ENCODE data around the gene INSM2.

The INSM2 gene

DNA sequence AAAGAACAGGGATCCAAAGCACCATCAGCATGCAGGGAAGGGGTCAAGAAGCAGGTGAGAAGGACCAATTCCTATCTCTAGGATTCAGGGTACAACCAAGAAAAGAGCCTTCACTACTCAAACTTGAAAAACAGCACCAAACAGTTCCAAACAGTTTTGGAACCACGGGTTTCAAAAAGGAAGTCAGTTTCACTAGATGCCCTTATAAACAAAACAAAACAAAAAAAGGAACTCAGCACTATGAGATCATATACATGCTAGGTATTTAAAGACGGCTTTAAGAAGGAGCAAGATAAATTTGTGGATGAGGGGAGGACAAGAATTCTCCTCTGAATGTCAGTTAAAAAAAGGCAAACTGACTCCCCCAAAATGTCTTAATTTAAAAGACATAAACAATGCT, 6.0 kb downstream of the INSM2 start:
- no peak overlapping the region for H3K4me3 ChIP-seq (ENCODE audit: low read length in 2 of 2)
- H3K36me3 ChIP-seq (ENCODE audit: control insufficient read depth in 2 of 2, insufficient read depth in 2 of 2, low read length in 2 of 2) = peaks cover 4 to 6% of the 10 kb centered on the region in 2 donors
- no peak overlapping the region for H3K9ac ChIP-seq (ENCODE audit: low read depth in 1 of 2, low read length in 2 of 2)
- H3K27ac ChIP-seq (ENCODE audit: low read depth in 2 of 2, low read length in 2 of 2) = no peak overlapping the region
- H3K27me3 ChIP-seq (ENCODE audit: control insufficient read depth in 2 of 2, insufficient read depth in 2 of 2, low read length in 2 of 2) = peaks cover 7 to 8% of the 10 kb centered on the region in 2 donors
- peaks cover 2 to 7% of the 10 kb centered on the region in 2 donors for H3K4me1 ChIP-seq (ENCODE audit: control insufficient read depth in 2 of 2, insufficient read depth in 2 of 2, low read length in 2 of 2)
- H3K9me3 ChIP-seq (ENCODE audit: control insufficient read depth in 2 of 2, low read length in 2 of 2) = no peaks in the 10 kb centered on the region

DNA sequence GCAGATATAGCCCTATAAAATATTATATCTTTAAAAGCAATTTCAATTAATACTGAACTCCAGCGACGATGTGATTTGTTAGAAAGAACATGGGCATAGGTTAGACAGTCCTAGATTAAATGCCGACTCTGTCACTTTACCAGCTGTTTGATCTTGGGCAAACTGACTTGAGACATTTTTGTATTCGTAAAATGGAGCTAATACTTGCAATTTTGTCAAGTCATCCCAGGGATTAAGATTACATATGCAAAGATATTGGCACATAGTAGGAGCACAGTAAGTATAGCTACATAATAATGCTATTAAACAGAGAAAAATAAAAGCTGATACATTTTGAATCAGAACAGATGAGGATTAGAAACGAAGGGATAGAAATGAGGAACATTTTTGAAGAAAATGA, 9.0 kb downstream of the INSM2 start:
- Histone ChIP-seq H3K36me3 (ENCODE audit: control insufficient read depth in 2 of 2, insufficient read depth in 2 of 2, low read length in 2 of 2) (peaks cover 4 to 6% of the 10 kb centered on the region in 2 donors), H3K9me3 (ENCODE audit: control insufficient read depth in 2 of 2, low read length in 2 of 2) (no peaks in the 10 kb centered on the region), H3K27ac (ENCODE audit: low read depth in 2 of 2, low read length in 2 of 2) (no peak overlapping the region), H3K4me3 (ENCODE audit: low read length in 2 of 2) (no peak overlapping the region), H3K9ac (ENCODE audit: low read depth in 1 of 2, low read length in 2 of 2) (no peak overlapping the region), H3K27me3 (ENCODE audit: control insufficient read depth in 2 of 2, insufficient read depth in 2 of 2, low read length in 2 of 2) (no peaks in the 10 kb centered on the region), H3K4me1 (ENCODE audit: control insufficient read depth in 2 of 2, insufficient read depth in 2 of 2, low read length in 2 of 2) (no peaks in the 10 kb centered on the region)

DNA sequence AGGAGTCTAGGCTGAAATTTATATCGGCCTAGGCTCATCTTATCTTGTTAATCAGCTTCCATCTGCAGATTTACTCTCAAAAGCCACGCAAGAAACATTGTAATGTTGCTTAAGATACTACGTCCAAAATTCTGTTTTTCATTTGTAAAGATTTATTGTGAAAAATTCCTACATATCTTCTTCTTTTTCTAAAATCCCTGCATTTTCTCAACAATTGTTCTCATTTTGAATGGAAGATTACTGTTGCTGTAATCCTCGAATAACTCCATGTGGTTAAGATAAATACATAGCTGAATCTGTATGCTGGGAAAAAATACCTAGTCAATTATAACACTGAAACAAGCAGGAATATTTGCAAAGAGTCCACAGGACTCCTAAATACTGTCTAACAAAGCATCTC, 15.6 kb downstream of the INSM2 start:
- no peak overlapping the region for H3K4me3 ChIP-seq (ENCODE audit: low read length in 2 of 2)
- no peaks in the 10 kb centered on the region for H3K4me1 ChIP-seq (ENCODE audit: control insufficient read depth in 2 of 2, insufficient read depth in 2 of 2, low read length in 2 of 2)
- H3K27ac ChIP-seq (ENCODE audit: low read depth in 2 of 2, low read length in 2 of 2) = no peak overlapping the region

DNA sequence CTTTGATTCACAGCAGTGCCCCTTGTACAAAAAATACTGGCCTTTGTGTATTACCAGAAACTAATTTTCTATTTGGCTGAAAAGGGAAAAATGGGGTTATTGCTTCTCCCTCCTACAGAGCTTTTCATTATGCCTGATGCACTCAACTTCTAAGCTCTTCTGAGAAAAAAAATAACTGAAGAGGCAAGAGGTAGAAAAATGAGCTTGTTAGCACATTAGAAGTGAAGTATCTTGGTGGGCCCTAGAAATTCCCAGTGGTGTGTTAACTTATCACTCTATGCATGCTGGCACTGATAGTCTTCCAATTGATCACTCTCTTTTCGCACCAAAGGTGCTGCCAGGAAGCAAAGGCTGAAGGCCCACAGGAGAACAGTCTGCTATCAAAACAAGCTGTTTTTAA, 17.1 kb downstream of the INSM2 start:
- Histone ChIP-seq H3K4me3 (ENCODE audit: low read length in 2 of 2) (no peak overlapping the region), H3K4me1 (ENCODE audit: control insufficient read depth in 2 of 2, insufficient read depth in 2 of 2, low read length in 2 of 2) (no peaks in the 10 kb centered on the region)

More for the DNA sequence above, 15.6 kb downstream of the INSM2 start:
- H3K36me3 ChIP-seq (ENCODE audit: control insufficient read depth in 2 of 2, insufficient read depth in 2 of 2, low read length in 2 of 2) = no peaks in the 10 kb centered on the region
- H3K9me3 ChIP-seq (ENCODE audit: control insufficient read depth in 2 of 2, low read length in 2 of 2) = no peaks in the 10 kb centered on the region
- no peak overlapping the region for H3K9ac ChIP-seq (ENCODE audit: low read depth in 1 of 2, low read length in 2 of 2)
- H3K27me3 ChIP-seq (ENCODE audit: control insufficient read depth in 2 of 2, insufficient read depth in 2 of 2, low read length in 2 of 2) = no peaks in the 10 kb centered on the region

DNA sequence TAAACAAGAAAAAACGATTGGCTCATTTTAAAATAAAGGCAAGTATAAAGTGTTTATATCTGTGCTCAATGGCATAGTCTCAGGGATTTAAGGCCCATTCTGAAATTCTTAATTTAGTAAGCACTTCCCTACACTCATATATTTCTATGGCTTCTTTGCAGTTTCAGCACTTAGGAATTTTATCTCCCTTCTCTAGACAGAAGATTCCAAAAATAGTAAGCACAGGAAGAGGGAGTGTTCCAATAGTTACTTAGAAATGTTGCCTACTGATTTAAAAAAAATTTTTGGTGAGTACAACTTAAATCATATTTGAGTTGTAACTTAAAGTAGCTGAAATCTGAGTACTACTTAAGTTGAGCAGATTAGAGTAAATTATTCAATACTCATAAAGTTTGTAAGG, 19.8 kb downstream of the INSM2 start:
- Histone ChIP-seq H3K9me3 (ENCODE audit: control insufficient read depth in 2 of 2, low read length in 2 of 2) (no peaks in the 10 kb centered on the region), H3K4me1 (ENCODE audit: control insufficient read depth in 2 of 2, insufficient read depth in 2 of 2, low read length in 2 of 2) (no peaks in the 10 kb centered on the region), H3K27ac (ENCODE audit: low read depth in 2 of 2, low read length in 2 of 2) (no peak overlapping the region)

More for the DNA sequence above, 17.1 kb downstream of the INSM2 start:
- no peaks in the 10 kb centered on the region for H3K9me3 ChIP-seq (ENCODE audit: control insufficient read depth in 2 of 2, low read length in 2 of 2)
- H3K27me3 ChIP-seq (ENCODE audit: control insufficient read depth in 2 of 2, insufficient read depth in 2 of 2, low read length in 2 of 2) = no peaks in the 10 kb centered on the region
- H3K9ac ChIP-seq (ENCODE audit: low read depth in 1 of 2, low read length in 2 of 2) = no peak overlapping the region
- H3K27ac ChIP-seq (ENCODE audit: low read depth in 2 of 2, low read length in 2 of 2) = no peak overlapping the region
- peaks cover 0 to 3% of the 10 kb centered on the region in 2 donors for H3K36me3 ChIP-seq (ENCODE audit: control insufficient read depth in 2 of 2, insufficient read depth in 2 of 2, low read length in 2 of 2)

DNA sequence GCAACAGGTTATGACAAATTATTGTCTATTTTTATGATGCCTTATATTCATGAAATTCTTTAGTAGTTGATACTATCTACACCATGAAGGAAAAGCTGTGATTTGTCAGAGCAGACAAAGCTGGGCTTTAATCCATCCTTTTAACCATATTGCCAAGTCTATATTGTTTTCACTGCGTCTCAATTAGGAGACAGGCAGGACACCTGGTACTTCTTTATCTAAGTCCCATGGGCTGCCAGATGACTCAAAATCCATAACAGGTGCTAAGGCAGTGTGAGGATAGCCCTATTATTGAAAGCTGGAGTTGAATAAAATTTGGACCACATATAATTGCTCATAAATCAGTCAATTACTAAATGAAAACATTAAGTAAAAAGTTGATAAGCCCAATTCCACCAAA, 22.6 kb downstream of the INSM2 start:
- Histone ChIP-seq H3K4me1 (ENCODE audit: control insufficient read depth in 2 of 2, insufficient read depth in 2 of 2, low read length in 2 of 2) (no peaks in the 10 kb centered on the region), H3K9ac (ENCODE audit: low read depth in 1 of 2, low read length in 2 of 2) (no peak overlapping the region), H3K4me3 (ENCODE audit: low read length in 2 of 2) (no peak overlapping the region), H3K36me3 (ENCODE audit: control insufficient read depth in 2 of 2, insufficient read depth in 2 of 2, low read length in 2 of 2) (peaks cover 0 to 8% of the 10 kb centered on the region in 2 donors), H3K27ac (ENCODE audit: low read depth in 2 of 2, low read length in 2 of 2) (no peak overlapping the region), H3K27me3 (ENCODE audit: control insufficient read depth in 2 of 2, insufficient read depth in 2 of 2, low read length in 2 of 2) (no peaks in the 10 kb centered on the region), H3K9me3 (ENCODE audit: control insufficient read depth in 2 of 2, low read length in 2 of 2) (no peaks in the 10 kb centered on the region)

More for the DNA sequence above, 19.8 kb downstream of the INSM2 start:
- H3K36me3 ChIP-seq (ENCODE audit: control insufficient read depth in 2 of 2, insufficient read depth in 2 of 2, low read length in 2 of 2) = peaks cover 0 to 3% of the 10 kb centered on the region in 2 donors
- H3K9ac ChIP-seq (ENCODE audit: low read depth in 1 of 2, low read length in 2 of 2) = no peak overlapping the region
- H3K27me3 ChIP-seq (ENCODE audit: control insufficient read depth in 2 of 2, insufficient read depth in 2 of 2, low read length in 2 of 2) = no peaks in the 10 kb centered on the region
- H3K4me3 ChIP-seq (ENCODE audit: low read length in 2 of 2) = no peak overlapping the region

DNA sequence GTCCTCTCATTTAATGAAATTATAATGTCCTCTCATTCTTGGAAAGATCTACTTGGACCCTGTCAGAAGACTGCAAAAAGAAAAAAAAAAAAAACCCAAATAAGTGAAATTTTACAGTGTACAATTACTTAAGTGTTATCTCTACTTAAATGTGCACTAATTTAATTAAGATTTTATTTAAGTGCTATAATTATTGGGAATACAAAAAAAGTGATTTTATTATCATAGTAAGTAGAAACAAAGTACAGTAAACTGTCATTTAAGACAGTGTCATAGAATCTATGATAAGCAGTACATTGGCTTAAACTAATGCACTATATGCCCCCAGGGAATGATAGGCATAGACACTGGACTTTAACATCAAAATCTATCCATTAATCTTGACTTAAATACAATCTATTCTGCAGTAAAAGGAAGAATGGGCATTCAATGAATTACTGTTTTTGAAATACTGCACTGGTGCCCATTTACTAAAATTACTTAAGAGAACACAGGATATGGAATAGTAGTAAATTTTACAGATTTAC, 23.3 kb downstream of the INSM2 start:
- Histone ChIP-seq H3K27ac (ENCODE audit: low read depth in 2 of 2, low read length in 2 of 2) (no peak overlapping the region), H3K27me3 (ENCODE audit: control insufficient read depth in 2 of 2, insufficient read depth in 2 of 2, low read length in 2 of 2) (no peaks in the 10 kb centered on the region), H3K9ac (ENCODE audit: low read depth in 1 of 2, low read length in 2 of 2) (no peak overlapping the region), H3K4me1 (ENCODE audit: control insufficient read depth in 2 of 2, insufficient read depth in 2 of 2, low read length in 2 of 2) (no peaks in the 10 kb centered on the region), H3K36me3 (ENCODE audit: control insufficient read depth in 2 of 2, insufficient read depth in 2 of 2, low read length in 2 of 2) (peaks cover 0 to 8% of the 10 kb centered on the region in 2 donors), H3K4me3 (ENCODE audit: low read length in 2 of 2) (no peak overlapping the region), H3K9me3 (ENCODE audit: control insufficient read depth in 2 of 2, low read length in 2 of 2) (no peaks in the 10 kb centered on the region)

DNA sequence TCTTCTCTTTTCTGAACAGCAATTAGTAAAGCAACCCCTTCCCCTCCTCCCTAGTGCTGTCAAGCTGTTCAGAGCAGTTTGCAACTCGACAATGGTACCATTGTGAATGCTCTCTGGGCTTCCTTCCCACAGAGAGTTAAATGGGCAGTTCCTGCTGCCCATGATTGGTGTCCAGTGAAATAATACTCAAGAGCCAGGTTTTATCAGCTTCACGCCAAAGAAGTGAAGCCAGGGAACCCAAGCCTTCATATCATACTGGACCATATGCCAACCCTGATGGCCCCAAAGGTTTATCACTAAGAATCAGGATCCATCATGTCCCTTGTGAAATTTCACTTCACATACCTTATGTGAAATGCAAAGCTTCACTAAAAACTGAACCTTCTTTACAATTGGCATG, 24.7 kb downstream of the INSM2 start:
- no peaks in the 10 kb centered on the region for H3K9me3 ChIP-seq (ENCODE audit: control insufficient read depth in 2 of 2, low read length in 2 of 2)
- H3K4me1 ChIP-seq (ENCODE audit: control insufficient read depth in 2 of 2, insufficient read depth in 2 of 2, low read length in 2 of 2) = no peaks in the 10 kb centered on the region
- H3K36me3 ChIP-seq (ENCODE audit: control insufficient read depth in 2 of 2, insufficient read depth in 2 of 2, low read length in 2 of 2) = peaks cover 0 to 8% of the 10 kb centered on the region in 2 donors
- H3K27ac ChIP-seq (ENCODE audit: low read depth in 2 of 2, low read length in 2 of 2) = no peak overlapping the region
- no peaks in the 10 kb centered on the region for H3K27me3 ChIP-seq (ENCODE audit: control insufficient read depth in 2 of 2, insufficient read depth in 2 of 2, low read length in 2 of 2)
- no peak overlapping the region for H3K4me3 ChIP-seq (ENCODE audit: low read length in 2 of 2)
- H3K9ac ChIP-seq (ENCODE audit: low read depth in 1 of 2, low read length in 2 of 2) = no peak overlapping the region

DNA sequence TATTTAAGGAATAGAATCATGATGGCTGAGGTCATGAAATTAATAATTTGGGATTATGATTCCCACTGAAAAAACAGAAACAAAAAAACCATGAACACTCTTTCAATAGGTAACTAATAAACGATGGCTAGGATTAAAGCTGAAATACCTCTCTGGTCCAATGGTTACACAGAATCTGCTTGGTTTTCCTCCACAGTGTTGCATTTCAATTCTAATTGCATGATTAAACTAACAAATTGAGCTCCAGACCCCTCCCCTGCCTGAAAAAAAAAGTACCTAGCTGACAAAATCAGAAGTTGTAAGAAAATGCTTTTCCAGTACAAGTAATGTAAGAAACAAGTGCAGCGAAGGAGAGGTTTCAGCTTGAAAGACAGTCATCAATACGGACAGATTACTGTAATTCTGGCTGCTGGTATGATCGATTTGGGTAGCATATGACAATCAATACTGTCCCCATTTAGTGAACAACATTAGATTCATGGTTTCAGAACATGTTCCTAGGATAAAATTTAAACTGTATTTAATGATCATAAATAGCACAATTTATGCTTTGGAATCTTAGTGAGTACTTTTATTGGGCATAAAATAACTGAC, 32.0 kb downstream of the INSM2 start:
- Histone ChIP-seq H3K27me3 (ENCODE audit: control insufficient read depth in 2 of 2, insufficient read depth in 2 of 2, low read length in 2 of 2) (no peaks in the 10 kb centered on the region), H3K9me3 (ENCODE audit: control insufficient read depth in 2 of 2, low read length in 2 of 2) (no peaks in the 10 kb centered on the region), H3K4me1 (ENCODE audit: control insufficient read depth in 2 of 2, insufficient read depth in 2 of 2, low read length in 2 of 2) (no peaks in the 10 kb centered on the region), H3K36me3 (ENCODE audit: control insufficient read depth in 2 of 2, insufficient read depth in 2 of 2, low read length in 2 of 2) (no peaks in the 10 kb centered on the region), H3K27ac (ENCODE audit: low read depth in 2 of 2, low read length in 2 of 2) (no peak overlapping the region), H3K9ac (ENCODE audit: low read depth in 1 of 2, low read length in 2 of 2) (no peak overlapping the region), H3K4me3 (ENCODE audit: low read length in 2 of 2) (no peak overlapping the region)

DNA sequence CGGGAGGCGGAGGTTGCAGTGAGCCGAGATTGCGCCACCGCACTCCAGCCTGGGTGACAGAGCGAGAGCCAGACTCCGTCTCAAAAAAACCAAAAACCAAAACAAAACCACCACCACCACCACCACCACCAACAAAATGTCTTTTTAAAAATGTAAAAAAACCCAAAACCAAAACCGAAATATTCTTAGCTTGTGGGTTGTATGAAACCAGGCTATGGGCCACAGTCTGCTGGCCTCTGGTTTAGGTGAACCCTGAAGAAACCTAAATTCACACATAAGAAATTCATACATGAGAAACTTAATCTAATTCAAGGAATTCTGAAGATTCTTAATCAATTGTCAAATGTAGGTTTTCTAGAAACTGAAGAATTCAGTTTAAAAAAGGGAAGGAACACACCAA, 37.6 kb downstream of the INSM2 start:
- no peaks in the 10 kb centered on the region for H3K4me1 ChIP-seq (ENCODE audit: control insufficient read depth in 2 of 2, insufficient read depth in 2 of 2, low read length in 2 of 2)
- H3K36me3 ChIP-seq (ENCODE audit: control insufficient read depth in 2 of 2, insufficient read depth in 2 of 2, low read length in 2 of 2) = no peaks in the 10 kb centered on the region
- H3K27me3 ChIP-seq (ENCODE audit: control insufficient read depth in 2 of 2, insufficient read depth in 2 of 2, low read length in 2 of 2) = no peaks in the 10 kb centered on the region
- no peaks in the 10 kb centered on the region for H3K9me3 ChIP-seq (ENCODE audit: control insufficient read depth in 2 of 2, low read length in 2 of 2)
- no peak overlapping the region for H3K4me3 ChIP-seq (ENCODE audit: low read length in 2 of 2)
- H3K9ac ChIP-seq (ENCODE audit: low read depth in 1 of 2, low read length in 2 of 2) = no peak overlapping the region
- H3K27ac ChIP-seq (ENCODE audit: low read depth in 2 of 2, low read length in 2 of 2) = no peak overlapping the region
